ENCODE measurements around the gene CASZ1. TPM values are rescaled to one million over a fixed set of nuclear protein-coding genes. Genes with fewer than 3 reads are reported as not detected.

CASZ1 gene
- total RNA-seq, 1 experiment from 2014 or later = 11.7 TPM

DNA sequence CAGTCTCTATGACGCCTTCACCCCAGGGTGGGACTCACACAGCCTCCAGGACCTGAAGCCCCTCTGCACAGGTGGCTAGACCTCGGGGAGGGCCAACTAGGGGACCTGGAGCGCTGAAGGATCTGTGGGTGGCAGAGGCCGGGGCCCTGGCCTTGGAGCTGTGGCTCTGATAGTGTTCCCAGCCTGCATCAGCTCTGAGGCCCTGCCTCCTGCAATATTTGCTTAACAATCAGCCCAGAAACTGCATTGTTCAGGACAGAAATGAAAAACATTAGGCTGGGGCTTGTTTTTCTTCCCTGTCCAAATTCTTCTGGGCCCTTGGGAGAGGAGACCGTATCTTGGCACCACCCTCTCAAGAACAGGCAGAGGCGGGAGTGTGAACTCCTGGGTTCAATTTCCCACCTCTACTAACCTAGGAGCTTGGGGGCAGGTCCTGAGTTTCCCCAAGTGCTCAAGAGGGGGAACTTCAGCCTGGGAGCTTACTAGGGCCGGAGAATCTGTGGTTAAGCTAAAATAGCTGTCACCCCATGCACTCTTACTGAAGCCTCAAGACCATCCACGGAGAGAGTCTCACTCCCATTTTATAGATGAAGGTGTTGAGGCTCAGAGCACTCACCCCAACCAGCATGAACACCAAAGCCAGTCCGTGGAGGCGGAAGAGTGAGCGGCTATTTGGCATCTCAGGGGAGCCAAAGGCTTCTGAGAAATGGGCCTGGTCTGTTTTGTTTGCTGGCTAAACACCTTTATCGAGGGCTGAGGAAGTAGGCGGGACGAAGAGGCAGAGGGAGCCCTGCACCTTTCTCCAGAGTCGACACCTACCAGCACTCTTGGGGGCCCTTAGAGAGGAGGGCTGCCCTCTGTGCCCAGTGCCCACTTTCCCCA is 18.8 kb upstream of the CASZ1 start:
- Mint-ChIP-seq H3K27ac (peak overlapping the region; percentile 82), H3K4me3 (no peak overlapping the region)

DNA sequence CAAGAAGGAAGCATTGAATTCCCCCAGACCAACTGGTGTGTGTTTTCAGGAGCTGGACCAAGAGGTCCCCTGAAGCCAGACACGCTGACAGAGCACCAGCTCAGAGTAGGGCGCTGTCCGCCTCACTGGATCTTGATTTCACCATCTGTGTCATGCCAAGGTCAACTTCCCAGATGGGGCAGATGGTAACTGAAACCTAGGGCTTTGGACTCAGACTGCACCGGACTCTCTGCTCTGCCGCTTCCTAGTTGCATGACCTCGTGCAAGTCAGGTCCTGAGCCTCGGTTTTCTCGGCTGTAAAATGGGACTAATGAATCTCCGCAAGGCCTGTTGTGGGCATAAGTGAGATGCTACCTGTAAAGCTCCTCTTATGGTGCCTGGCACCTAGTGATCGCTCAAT is 17.9 kb upstream of the CASZ1 start:
- ATAC-seq (no peak), DNase-seq (ENCODE audit: low spot score) (no peak)
- Mint-ChIP-seq H3K27ac (no peak overlapping the region), H3K9me3 (no peaks in the 10 kb centered on the region), H3K4me3 (no peak overlapping the region), H3K27me3 (ENCODE audit: low read depth) (no peaks in the 10 kb centered on the region; the same call in 1 of the 2 replicates), H3K4me1 (peaks cover 25% of the 10 kb centered on the region), H3K36me3 (no peaks in the 10 kb centered on the region)
- ChIA-PET POLR2A (no interaction called here), CTCF (interaction anchor here (1.0 to 1.8 kb wide), 5 partner anchors 10 to 135 kb away, joined by 3 to 10 read pairs (median 6); no protein-coding TSS in a partner anchor)
- 0 out of 2 replicates have a peak, but pooled peaks have one; percentile 53 for TF ChIP-seq GTF2I (CRISPR knock-in tag; conservative IDR thresholded peaks at IDR 0.05)
- TF ChIP-seq HMGA2 (CRISPR knock-in tag; IDR thresholded peaks at IDR 0.05) = no peak

More for the DNA sequence above, 18.8 kb upstream of the CASZ1 start:
- H3K36me3 Mint-ChIP-seq = no peaks in the 10 kb centered on the region
- POLR2A ChIA-PET = no interaction called here
- CTCF ChIA-PET = interaction anchor here (0.6 to 1.8 kb wide), 9 partner anchors 11 to 286 kb away, joined by 3 to 10 read pairs (median 3); no protein-coding TSS in a partner anchor
- ATAC-seq = peak; percentile 66
- DNase-seq (ENCODE audit: low spot score) = no peak
- H3K4me1 Mint-ChIP-seq = peaks cover 26% of the 10 kb centered on the region
- no peaks in the 10 kb centered on the region for H3K9me3 Mint-ChIP-seq
- TF ChIP-seq KAT7 (CRISPR knock-in tag; IDR thresholded peaks at IDR 0.05; ENCODE audit: borderline replicate concordance) = no peak
- no peak for TF ChIP-seq ATF1 (CRISPR knock-in tag; IDR thresholded peaks at IDR 0.05)
- TF ChIP-seq JUN (CRISPR knock-in tag; IDR thresholded peaks at IDR 0.05) = no peak
- no peak for TF ChIP-seq ZNF416 (CRISPR knock-in tag; IDR thresholded peaks at IDR 0.05)
- no peak for TF ChIP-seq RELA (CRISPR knock-in tag; IDR thresholded peaks at IDR 0.05; ENCODE audit: borderline replicate concordance)
- no peak for TF ChIP-seq GABPB1 (CRISPR knock-in tag; IDR thresholded peaks at IDR 0.05)
- TF ChIP-seq, protein P1, sequence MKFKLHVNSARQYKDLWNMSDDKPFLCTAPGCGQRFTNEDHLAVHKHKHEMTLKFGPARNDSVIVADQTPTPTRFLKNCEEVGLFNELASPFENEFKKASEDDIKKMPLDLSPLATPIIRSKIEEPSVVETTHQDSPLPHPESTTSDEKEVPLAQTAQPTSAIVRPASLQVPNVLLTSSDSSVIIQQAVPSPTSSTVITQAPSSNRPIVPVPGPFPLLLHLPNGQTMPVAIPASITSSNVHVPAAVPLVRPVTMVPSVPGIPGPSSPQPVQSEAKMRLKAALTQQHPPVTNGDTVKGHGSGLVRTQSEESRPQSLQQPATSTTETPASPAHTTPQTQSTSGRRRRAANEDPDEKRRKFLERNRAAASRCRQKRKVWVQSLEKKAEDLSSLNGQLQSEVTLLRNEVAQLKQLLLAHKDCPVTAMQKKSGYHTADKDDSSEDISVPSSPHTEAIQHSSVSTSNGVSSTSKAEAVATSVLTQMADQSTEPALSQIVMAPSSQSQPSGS (CRISPR knock-in tag; IDR thresholded peaks at IDR 0.05; ENCODE audit: borderline replicate concordance, low read depth) = no peak
- TF ChIP-seq, protein P2, sequence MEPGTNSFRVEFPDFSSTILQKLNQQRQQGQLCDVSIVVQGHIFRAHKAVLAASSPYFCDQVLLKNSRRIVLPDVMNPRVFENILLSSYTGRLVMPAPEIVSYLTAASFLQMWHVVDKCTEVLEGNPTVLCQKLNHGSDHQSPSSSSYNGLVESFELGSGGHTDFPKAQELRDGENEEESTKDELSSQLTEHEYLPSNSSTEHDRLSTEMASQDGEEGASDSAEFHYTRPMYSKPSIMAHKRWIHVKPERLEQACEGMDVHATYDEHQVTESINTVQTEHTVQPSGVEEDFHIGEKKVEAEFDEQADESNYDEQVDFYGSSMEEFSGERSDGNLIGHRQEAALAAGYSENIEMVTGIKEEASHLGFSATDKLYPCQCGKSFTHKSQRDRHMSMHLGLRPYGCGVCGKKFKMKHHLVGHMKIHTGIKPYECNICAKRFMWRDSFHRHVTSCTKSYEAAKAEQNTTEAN (CRISPR knock-in tag; IDR thresholded peaks at IDR 0.05) = no peak
- no peaks in the 10 kb centered on the region; the same call in 1 of the 2 replicates for H3K27me3 Mint-ChIP-seq (ENCODE audit: low read depth)

DNA sequence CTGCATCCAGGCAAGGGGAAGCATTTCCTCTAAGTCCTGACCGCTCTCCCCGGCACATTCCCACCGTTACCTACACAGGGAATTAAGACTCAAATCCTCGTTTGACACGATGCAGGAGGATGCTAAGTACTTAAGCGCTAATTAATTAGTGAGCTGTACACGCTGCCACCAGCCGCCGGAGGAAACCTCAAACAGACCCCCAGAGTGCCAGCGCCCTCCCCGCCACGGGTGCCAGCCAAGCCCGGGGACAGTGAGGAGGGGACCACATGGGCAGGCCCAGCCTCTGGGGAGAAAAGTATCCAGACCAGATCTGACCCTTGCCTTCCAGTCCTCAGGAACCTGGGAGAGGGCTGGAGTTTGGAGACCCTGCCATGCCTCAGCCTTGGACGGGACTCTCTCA is 17.4 kb upstream of the CASZ1 start:
- Mint-ChIP-seq H3K27me3 (ENCODE audit: low read depth) (no peaks in the 10 kb centered on the region; the same call in 1 of the 2 replicates), H3K4me1 (peaks cover 25% of the 10 kb centered on the region), H3K4me3 (no peak overlapping the region), H3K27ac (no peak overlapping the region), H3K36me3 (no peaks in the 10 kb centered on the region), H3K9me3 (no peaks in the 10 kb centered on the region)
- POLR2A ChIA-PET = no interaction called here
- CTCF ChIA-PET = interaction anchor here (1.3 kb wide), 1 partner anchor 9 kb away, joined by 3 read pairs; no protein-coding TSS in a partner anchor
- TF ChIP-seq HMGA2 (CRISPR knock-in tag; IDR thresholded peaks at IDR 0.05) (no peak), NR2C2 (CRISPR knock-in tag; IDR thresholded peaks at IDR 0.05) (no peak), ZNF317 (CRISPR knock-in tag; IDR thresholded peaks at IDR 0.05; ENCODE audit: borderline replicate concordance, low read depth) (no peak)
- ATAC-seq = no peak
- DNase-seq (ENCODE audit: low spot score) = no peak

DNA sequence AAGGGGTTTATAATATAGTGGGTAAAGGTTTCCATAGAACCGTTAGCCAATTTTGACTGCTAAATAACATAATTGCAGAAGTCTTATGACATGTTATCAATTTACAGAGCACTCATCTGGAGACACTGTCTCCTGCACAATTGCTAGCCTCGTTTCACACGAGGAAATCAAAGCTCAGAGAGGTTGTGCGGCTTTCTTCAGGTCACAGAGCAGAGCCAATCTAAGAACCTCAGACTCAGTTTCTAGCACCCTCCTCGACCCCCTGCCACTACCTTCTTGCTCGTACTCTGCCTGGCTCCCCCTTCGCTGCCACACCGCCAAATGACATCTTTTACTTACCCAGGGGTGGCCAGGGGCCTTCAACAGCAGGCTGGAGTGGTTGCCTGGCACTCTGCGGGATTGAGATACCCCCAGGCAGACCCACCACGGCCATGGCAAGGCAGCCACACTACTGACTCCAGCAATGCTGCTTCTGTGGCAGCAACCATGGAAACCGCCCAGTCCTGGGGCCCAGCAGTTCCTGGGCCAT is 16.0 kb upstream of the CASZ1 start:
- Mint-ChIP-seq H3K27me3 (ENCODE audit: low read depth) (no peaks in the 10 kb centered on the region; the same call in 1 of the 2 replicates), H3K4me1 (peaks cover 27% of the 10 kb centered on the region), H3K9me3 (no peaks in the 10 kb centered on the region), H3K4me3 (no peak overlapping the region), H3K36me3 (no peaks in the 10 kb centered on the region), H3K27ac (no peak overlapping the region)
- ChIA-PET POLR2A (no interaction called here), CTCF (no interaction called here)
- ATAC-seq (no peak), DNase-seq (ENCODE audit: low spot score) (no peak)
- no peak for TF ChIP-seq GABPB1 (CRISPR knock-in tag; IDR thresholded peaks at IDR 0.05)
- TF ChIP-seq FOXK1 (CRISPR knock-in tag; IDR thresholded peaks at IDR 0.05) = no peak
- no peak for TF ChIP-seq ZNF416 (CRISPR knock-in tag; IDR thresholded peaks at IDR 0.05)
- no peak for TF ChIP-seq KAT7 (CRISPR knock-in tag; IDR thresholded peaks at IDR 0.05; ENCODE audit: borderline replicate concordance)
- TF ChIP-seq, protein P3, sequence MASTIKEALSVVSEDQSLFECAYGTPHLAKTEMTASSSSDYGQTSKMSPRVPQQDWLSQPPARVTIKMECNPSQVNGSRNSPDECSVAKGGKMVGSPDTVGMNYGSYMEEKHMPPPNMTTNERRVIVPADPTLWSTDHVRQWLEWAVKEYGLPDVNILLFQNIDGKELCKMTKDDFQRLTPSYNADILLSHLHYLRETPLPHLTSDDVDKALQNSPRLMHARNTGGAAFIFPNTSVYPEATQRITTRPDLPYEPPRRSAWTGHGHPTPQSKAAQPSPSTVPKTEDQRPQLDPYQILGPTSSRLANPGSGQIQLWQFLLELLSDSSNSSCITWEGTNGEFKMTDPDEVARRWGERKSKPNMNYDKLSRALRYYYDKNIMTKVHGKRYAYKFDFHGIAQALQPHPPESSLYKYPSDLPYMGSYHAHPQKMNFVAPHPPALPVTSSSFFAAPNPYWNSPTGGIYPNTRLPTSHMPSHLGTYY (CRISPR knock-in tag; IDR thresholded peaks at IDR 0.05) = no peak
- TF ChIP-seq, protein P4, sequence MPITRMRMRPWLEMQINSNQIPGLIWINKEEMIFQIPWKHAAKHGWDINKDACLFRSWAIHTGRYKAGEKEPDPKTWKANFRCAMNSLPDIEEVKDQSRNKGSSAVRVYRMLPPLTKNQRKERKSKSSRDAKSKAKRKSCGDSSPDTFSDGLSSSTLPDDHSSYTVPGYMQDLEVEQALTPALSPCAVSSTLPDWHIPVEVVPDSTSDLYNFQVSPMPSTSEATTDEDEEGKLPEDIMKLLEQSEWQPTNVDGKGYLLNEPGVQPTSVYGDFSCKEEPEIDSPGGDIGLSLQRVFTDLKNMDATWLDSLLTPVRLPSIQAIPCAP (CRISPR knock-in tag; IDR thresholded peaks at IDR 0.05) = no peak
- TF ChIP-seq, protein P5, sequence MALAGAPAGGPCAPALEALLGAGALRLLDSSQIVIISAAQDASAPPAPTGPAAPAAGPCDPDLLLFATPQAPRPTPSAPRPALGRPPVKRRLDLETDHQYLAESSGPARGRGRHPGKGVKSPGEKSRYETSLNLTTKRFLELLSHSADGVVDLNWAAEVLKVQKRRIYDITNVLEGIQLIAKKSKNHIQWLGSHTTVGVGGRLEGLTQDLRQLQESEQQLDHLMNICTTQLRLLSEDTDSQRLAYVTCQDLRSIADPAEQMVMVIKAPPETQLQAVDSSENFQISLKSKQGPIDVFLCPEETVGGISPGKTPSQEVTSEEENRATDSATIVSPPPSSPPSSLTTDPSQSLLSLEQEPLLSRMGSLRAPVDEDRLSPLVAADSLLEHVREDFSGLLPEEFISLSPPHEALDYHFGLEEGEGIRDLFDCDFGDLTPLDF (CRISPR knock-in tag; IDR thresholded peaks at IDR 0.05) = no peak
- no peak for TF ChIP-seq ZNF138 (CRISPR knock-in tag; conservative IDR thresholded peaks at IDR 0.05)
- TF ChIP-seq, protein P1 (CRISPR knock-in tag; IDR thresholded peaks at IDR 0.05; ENCODE audit: borderline replicate concordance, low read depth) = no peak
- no peak for TF ChIP-seq OVOL2 (CRISPR knock-in tag; IDR thresholded peaks at IDR 0.05; ENCODE audit: borderline replicate concordance)
- TF ChIP-seq NFYB (CRISPR knock-in tag; conservative IDR thresholded peaks at IDR 0.05; ENCODE audit: low read depth) = no peak

Measured in WTC11 (cell line).